ENCODE results near the gene COL20A1.
"Not testable (repeated sequence)": the region's sequence is repeated elsewhere in the genome, so short reads cannot be mapped to it uniquely, and the experiment has no call there.

COL20A1 gene

GRCh38 chr20:63376283-63377250 is 83.6 kb downstream of the COL20A1 start:
- no peak for DNase-seq (ENCODE audit: low read depth in 2 of 2)

GRCh38 chr20:63377256-63377941 is 84.4 kb downstream of the COL20A1 start:
- DNase-seq (ENCODE audit: low read depth in 2 of 2): no peak

- DNase-seq (ENCODE audit: low read depth in 2 of 2): no peak
Measured at GRCh38 chr20:63377951-63378381, 85.0 kb downstream of the COL20A1 start.

- DNase-seq (ENCODE audit: low read depth in 2 of 2): no peak
Measured at GRCh38 chr20:63378626-63379025, 85.6 kb downstream of the COL20A1 start.

GRCh38 chr20:63379296-63379695 is 86.3 kb downstream of the COL20A1 start:
- DNase-seq (ENCODE audit: low read depth in 2 of 2): no peak

- not testable (repeated sequence) for DNase-seq (ENCODE audit: low read depth in 2 of 2)
Measured at GRCh38 chr20:63379872-63380271, 86.9 kb downstream of the COL20A1 start.

DNA sequence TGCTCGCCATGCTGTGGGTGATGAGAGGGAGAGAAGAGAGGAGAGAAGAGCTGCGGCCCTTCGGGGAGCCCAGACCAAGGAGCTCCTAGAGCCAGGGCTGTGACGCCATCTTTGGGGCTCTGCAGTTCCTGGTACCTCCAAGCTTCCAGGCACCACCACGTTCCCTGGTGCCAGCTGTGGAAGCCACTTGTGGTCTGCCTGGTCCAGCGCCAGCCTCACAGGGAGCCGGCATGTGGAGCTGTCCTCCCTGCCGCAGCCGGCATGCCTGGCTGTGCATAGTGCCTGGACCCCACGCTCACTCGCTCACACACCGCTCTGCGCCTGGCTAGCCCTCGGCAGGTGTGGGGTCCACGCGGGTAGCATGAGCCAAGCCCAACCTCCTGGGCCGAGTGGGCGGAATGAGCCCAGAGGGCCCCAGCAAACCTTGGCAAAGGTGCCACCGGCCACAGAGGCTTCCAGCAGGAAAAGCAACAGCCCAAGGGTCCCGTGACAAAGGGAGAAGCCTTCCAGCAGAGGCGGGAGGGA is 87.4 kb downstream of the COL20A1 start:
- no peak for DNase-seq (ENCODE audit: low read depth in 2 of 2)

DNA sequence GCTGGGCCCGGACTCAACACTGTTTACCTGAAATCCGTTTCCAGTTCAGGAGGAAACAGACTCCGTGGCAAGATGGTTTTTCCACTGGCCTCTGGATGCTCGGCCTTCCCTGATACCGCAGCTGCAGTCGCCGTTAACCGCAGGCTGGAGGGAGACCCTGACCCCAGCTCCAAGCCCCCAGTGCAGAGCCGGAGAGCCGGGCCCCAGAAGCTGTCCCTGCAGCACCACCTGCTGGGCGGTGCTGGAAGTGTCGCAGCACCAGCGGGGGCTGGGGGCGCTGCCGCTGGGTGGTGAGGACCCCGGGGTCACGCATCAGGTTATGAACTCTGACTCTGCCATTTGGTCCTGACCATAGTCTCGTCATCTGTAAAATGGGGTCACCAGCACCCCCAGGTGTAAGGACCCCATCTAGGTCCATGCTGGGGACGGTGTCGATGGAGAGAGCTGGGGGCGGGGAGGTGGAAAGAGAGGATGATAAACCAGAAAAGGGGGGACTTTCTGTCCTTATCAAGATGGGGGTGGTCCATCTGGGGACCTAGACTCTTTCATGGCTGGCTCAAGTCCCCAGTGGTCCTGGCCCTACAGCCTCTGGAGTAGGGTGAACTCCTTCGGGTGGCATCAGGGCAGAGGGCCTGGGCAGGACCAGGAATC is 88.9 kb downstream of the COL20A1 start:
- peak; percentile 3 to 6 for DNase-seq (ENCODE audit: low read depth in 2 of 2)

DNA sequence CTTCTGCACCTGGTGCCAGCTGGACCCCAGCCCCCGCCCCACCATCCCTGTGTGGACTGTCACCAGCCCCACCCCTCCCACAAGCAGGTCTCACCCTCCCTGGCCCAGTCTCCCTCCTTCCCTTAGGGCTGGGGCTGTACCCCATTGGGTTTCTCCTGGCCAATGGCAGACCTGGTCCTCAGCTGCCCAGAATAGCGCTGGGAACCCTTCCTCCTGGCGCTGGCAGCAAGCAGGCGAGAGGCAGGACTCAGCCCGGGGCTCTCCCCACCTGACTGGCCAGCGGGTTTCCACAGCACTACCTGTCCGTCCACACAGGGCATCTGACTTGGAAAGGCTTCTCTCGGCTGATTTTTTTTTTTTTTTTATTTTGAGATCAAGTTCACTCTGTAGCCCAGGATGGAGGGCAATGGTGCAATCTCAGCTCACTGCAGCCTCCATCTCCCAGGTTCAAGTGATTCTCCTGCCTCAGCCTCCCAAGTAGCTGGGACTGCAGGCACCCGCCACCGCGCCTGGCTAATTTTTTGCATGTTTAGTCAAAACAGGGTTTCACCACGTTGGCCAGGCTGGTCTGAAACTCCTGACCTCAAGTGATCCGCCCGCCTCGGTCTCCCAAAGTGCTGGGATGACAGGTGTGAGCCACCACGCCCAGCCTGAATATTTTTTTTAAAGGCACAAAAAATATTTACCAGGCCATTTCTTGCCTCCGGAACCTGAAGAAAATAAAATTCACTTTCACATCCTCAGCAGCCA is 89.7 kb downstream of the COL20A1 start:
- no peak for DNase-seq (ENCODE audit: low read depth in 2 of 2)

DNA sequence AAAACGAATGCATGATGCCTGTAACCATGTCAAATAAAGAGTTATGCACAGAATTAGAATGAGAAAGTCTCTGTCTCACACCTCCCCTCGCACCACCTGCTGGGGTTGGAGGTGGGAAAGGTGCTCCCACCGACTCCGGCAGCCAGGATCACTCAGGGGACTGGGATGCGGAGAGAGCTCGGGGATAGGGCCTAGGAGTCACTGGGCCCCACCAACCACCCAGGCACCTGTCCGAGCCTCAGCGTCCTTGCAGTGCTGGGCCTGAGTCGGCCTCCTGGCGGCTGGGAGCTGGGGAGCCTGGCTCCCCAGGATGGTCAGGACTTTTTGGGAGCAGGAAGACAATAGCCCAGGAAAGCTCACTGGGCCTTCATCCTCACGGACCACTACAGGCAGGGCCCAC is 90.6 kb downstream of the COL20A1 start:
- no peak for DNase-seq (ENCODE audit: low read depth in 2 of 2)

GRCh38 chr20:63384336-63384735 is 91.3 kb downstream of the COL20A1 start:
- DNase-seq (ENCODE audit: low read depth in 2 of 2): no peak
